NT2/D1 (cell line): ENCODE measurements around the gene OPRD1.

ENCODE experiments used
- SUZ12 ChIP-seq: IDR thresholded peaks from 2 replicates; pipeline ENCODE4 v1.6.1; 2011; ENCODE audit not compliant: insufficient read length, insufficient read depth; ENCODE audit errors: extremely low read depth
- YY1 ChIP-seq: IDR thresholded peaks from 2 replicates; pipeline ENCODE4 v1.6.1; 2011; ENCODE audit not compliant: insufficient read length, insufficient read depth
- ZNF274 ChIP-seq: IDR thresholded peaks from 2 replicates; pipeline ENCODE4 v1.6.1; 2011; ENCODE audit warnings: mild to moderate bottlenecking, low read depth, low read length

GRCh38 chr1:28862571-28863403 lies 50.8 kb downstream of the OPRD1 start:
- TF ChIP-seq YY1 (no peak), SUZ12 (no peak), ZNF274 (no peak)
